NK-92 (cell line): ENCODE data around the gene VIM.

Experiments used
- DNase-seq: peaks from one replicate; lab custom pipeline; 2025; ENCODE audit not compliant: unreplicated experiment; lab: John Stamatoyannopoulos, UW

The VIM gene

DNA sequence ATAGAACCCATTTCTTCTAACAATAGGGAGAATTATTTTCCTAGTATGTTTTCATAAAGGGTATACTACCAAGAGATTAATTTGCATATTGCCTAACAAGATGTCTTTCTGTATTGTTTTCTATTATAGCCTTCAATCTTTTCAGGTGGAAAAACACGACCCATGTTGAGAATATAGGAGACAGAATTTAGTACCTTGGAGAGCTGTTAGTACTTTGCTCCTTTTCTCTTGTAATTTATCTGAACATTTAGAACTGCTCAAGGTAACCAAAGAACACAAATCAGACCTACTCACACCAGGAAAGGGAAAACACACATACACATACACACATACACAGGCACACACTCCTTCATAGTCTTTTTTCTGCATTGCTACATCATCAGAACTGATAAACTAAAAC, 18.7 kb upstream of the VIM start:
- DNase-seq: no peak

- DNase-seq: no peak
These were observed 18.2 kb upstream of the VIM start for GRCh38 chr10:17209881-17210280.

DNA sequence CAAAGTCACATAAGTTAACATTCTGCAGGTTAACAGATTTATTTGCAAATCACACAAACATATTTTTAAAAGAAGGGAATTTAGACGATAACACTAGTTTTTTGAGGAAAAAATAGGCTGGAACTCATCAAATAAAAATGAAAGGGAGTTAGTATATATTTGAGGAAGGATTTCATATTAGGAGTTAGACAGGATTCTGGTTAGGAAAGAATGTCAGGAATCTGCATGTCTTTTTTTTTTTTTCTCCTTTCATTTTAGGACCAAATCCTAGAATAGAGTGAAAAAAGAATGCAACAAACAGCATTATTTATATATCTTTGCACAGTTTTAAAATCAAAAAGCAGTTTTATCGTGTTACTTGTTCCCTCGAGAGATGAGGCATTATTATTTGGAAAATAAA, 17.7 kb upstream of the VIM start:
- no peak for DNase-seq

- no peak for DNase-seq
These were observed 15.2 kb upstream of the VIM start for GRCh38 chr10:17212802-17213221.

- no peak for DNase-seq
These were observed 14.2 kb upstream of the VIM start for GRCh38 chr10:17213646-17214349.

DNA sequence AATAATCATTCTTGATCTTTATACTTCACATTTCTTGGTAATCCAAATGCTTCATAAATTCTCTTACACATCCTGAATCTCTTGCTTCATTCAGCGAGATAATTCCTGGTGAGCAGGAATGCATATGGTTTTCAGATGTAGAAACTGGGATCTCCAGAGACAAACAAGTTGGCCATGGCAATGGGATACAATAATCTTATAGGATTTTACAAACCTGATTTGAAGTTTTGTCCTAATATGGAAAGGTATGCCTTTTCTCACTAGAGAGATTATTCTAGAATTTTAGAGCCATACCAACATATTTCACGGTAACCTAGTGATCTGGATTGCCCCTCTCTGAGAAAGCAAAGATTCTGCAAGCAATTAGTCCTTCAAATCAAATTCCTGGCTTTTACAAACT, 13.5 kb upstream of the VIM start:
- no peak for DNase-seq

- no peak for DNase-seq
These were observed 12.9 kb upstream of the VIM start for GRCh38 chr10:17214971-17215781.

DNA sequence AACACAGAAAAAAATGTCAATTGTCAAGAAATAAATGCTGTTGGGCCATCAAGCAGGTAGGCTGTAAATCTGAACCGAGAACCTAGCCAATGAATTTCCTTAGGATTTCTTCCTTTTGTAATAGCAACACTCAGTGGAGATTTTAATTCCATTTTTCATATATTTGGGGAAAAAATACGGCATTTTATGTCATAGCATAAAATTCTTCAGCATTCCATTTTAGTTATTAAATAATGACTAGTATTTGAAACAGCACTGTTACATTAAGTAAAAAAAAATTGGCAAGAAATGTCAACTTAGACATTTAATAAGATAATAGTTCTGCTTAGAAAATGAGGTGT, 12.3 kb upstream of the VIM start:
- no peak for DNase-seq

GRCh38 chr10:17216217-17216900, 11.7 kb upstream of the VIM start:
- no peak for DNase-seq

DNA sequence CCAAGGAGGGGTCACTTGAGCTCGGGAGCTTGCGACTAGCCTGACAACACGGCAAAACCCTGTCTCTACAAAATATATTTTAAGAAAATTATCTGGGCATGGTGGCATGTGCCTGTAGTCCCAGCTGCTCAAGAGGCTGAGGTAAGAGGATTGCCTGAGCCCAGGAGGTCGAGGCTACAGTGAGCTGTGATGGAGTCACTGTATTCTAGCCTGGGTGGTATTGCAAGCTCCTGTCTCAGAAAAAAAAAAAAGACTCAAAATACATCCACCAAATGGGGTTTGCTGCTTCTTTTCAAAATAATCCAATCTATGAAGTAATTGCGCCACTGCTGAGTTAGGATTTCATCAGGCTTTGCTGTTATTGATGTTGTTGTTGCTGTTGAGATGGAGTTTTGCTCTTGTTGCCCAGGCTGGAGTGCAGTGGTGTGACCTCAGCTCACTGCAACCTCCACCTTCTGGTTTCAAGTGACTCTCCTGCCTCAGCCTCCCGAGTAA, 11.1 kb upstream of the VIM start:
- no peak for DNase-seq

- DNase-seq: no peak
These were observed 10.3 kb upstream of the VIM start for GRCh38 chr10:17217631-17218232.

DNA sequence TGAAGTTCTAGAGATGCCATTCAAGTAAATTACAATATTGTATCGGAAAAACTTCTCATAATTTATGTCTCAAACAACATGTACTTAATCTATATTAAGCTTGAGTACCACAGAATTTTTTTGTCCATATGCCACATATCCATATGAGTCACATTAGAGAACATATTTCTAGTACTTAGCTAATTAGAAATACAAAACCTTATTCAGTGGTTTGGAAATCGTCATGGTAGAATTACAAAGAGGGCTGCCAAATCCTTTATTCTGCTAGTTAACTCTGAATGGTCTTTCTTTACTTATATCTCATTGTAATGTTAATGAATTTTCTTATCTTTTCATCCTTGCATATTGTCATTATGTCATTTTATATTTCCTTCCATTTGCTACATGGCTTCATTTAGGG, 9.0 kb upstream of the VIM start:
- DNase-seq: no peak

DNA sequence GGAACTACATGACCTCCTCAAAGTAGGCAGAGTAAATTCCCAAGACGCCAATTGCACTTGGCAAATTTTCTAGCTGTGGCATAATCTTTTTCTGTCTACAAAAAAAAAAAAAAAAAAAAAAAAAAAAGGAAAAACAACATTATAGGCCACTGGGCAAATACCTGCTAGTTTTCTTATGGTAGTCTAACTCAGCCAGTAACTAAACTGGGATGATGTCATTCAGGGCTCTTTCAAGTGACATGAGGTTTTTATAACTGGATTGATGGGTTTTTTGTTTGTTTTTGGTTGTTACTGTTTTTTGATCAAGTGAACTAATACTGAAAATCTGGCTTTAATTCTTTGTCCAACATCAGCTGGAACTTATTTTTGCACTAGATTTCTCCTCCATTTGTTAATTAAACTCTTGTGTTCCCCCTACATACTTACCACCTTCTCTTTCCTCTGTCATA, 7.4 kb upstream of the VIM start:
- DNase-seq: no peak

GRCh38 chr10:17222329-17222728, 5.7 kb upstream of the VIM start:
- DNase-seq: no peak

- no peak for DNase-seq
These were observed 2.2 kb upstream of the VIM start for GRCh38 chr10:17225808-17226207.

GRCh38 chr10:17226891-17227303, 1.1 kb upstream of the VIM start:
- no peak for DNase-seq

DNA sequence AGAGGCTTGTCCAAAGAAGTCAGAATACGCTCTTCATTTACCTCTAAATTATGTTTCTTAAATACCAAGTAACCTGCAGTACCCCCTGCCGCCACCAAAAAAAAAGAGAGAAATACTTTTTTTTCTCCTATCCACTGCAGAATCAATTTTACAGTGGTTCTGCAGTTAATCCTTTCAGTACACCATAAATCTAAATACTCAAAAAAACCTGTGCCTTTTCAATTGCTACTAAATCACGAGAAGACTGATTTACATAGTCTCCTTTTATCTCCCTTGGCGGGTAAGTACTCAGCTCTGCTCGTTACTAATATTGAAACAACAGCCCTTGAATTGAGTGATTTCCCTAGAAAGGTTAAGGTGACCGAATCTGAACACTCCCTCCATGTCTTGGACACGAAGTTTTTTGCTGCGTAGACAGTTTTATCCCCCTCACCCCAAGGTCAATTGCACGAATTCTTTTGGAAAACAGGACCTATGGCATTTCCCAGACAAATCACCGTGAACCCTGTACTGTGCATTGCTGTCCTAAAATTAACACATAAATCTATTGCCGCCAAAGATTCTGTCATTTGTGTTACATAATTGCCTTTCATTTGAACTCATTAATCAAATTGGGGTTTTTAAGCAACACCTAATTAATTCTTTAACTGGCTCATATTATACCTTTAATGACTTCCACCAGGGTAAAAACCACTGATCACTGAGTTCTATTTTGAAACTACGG, 512 bp upstream of the VIM start:
- DNase-seq: no peak

DNA sequence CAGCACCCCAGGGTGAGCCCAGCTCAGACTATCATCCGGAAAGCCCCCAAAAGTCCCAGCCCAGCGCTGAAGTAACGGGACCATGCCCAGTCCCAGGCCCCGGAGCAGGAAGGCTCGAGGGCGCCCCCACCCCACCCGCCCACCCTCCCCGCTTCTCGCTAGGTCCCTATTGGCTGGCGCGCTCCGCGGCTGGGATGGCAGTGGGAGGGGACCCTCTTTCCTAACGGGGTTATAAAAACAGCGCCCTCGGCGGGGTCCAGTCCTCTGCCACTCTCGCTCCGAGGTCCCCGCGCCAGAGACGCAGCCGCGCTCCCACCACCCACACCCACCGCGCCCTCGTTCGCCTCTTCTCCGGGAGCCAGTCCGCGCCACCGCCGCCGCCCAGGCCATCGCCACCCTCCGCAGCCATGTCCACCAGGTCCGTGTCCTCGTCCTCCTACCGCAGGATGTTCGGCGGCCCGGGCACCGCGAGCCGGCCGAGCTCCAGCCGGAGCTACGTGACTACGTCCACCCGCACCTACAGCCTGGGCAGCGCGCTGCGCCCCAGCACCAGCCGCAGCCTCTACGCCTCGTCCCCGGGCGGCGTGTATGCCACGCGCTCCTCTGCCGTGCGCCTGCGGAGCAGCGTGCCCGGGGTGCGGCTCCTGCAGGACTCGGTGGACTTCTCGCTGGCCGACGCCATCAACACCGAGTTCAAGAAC, 1.1 kb downstream of the VIM start:
- DNase-seq: no peak

GRCh38 chr10:17229717-17229966, 1.6 kb downstream of the VIM start:
- DNase-seq: no peak

DNA sequence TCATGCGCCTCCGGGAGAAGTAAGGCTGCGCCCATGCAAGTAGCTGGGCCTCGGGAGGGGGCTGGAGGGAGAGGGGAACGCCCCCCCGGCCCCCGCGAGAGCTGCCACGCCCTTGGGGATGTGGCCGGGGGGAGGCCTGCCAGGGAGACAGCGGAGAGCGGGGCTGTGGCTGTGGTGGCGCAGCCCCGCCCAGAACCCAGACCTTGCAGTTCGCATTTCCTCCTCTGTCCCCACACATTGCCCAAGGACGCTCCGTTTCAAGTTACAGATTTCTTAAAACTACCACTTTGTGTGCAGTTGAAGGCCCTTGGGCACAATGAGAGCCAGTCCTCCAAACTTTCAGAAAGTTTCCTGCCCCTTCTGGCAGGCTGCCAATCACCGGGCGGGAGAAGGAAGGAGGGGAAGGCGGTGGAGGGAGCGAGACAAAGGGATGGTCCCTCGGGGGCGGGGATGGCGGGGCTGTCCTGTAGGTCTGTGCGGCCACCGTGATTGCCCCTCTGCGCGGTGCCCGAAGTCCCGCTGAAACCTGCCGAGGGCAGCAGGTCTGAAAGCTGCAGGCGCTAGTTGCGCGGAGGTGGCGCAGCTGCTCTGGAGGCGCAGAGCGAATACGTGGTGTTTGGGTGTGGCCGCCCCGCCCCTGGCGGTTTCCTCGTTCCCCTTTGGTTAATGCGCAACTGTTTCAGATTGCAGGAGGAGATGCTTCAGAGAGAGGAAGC, 2.1 kb downstream of the VIM start:
- DNase-seq: peak; percentile 34
